Neutrophil (primary cell): Measurements from ENCODE around the gene FBXO5.

Experiments
- H3K27ac ChIP-seq: fragments of 200-600 bp; sonication (generic); 2 replicates; pipeline ENCODE4 v1.5.1; 2016; ENCODE audit warnings: mild to moderate bottlenecking, moderate library complexity
- H3K27me3 ChIP-seq: fragments of 200-600 bp; sonication (generic); 2 replicates; pipeline ENCODE4 v1.6.0; 2016; ENCODE audit warnings: mild to moderate bottlenecking
- H3K36me3 ChIP-seq: fragments of 200-600 bp; sonication (generic); 2 replicates; pipeline ENCODE4 v1.5.1; 2017
- H3K4me1 ChIP-seq, 2 experiments: fragments of 200-600 bp in 1 of 2; sonication (generic) in 1 of 2; 1 replicate in 1 of 2; 2 replicates in 1 of 2; pipeline versions ENCODE4 v1.5.1 to v1.6.1; 2013 to 2016; ENCODE audit warnings: low read depth in 1 of 2, low read length in 1 of 2, mild to moderate bottlenecking in 1 of 2, moderate library complexity in 1 of 2; ENCODE audit not compliant: control insufficient read depth in 1 of 2, insufficient read depth in 1 of 2
- H3K4me3 ChIP-seq, 2 experiments: fragments of 200-600 bp in 1 of 2; sonication (generic) in 1 of 2; 1 replicate in 1 of 2; 2 replicates in 1 of 2; pipeline ENCODE4 v1.5.1; 2013 to 2016; ENCODE audit warnings: low read depth in 1 of 2, low read length in 1 of 2, mild to moderate bottlenecking in 1 of 2, moderate library complexity in 1 of 2
- H3K9me3 ChIP-seq: fragments of 200-600 bp; sonication (generic); 2 replicates; pipeline ENCODE4 v1.5.1; 2016
- CTCF ChIP-seq: fragments of 200-600 bp; sonication (generic); IDR thresholded peaks from 2 replicates; pipeline ENCODE4 v1.5.1; 2016; ENCODE audit warnings: antibody characterized with exemption

The FBXO5 gene

GRCh38 chr6:152948150-152948768, 34.6 kb downstream of the FBXO5 start:
- Histone ChIP-seq H3K4me1 (peaks cover 0 to 7% of the 10 kb centered on the region in 2 experiments), H3K27me3 (peaks cover 27% of the 10 kb centered on the region), H3K4me3 (no peak overlapping the region), H3K9me3 (no peaks in the 10 kb centered on the region), H3K27ac (no peak overlapping the region), H3K36me3 (no peaks in the 10 kb centered on the region)
- TF ChIP-seq CTCF: no peak

DNA sequence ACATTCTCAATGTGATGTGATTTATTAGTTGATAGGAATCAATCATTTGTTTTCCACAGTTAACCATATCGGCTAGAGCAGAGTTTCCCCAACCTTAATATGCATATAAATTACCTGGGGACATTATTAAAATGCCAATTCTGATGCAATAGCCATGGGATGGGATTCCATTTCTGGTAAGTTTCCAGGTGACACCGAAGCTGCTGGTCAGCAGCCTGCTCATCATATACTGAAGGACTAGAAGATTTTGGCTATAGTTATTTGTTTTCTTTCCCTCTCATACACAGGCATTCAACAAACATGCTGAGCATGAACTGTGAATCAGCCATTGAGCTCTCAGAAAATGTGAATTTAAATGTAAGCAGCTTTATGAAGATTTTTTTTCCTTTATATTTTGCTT, 35.8 kb downstream of the FBXO5 start:
- peaks cover 27% of the 10 kb centered on the region for H3K27me3 ChIP-seq
- H3K9me3 ChIP-seq: no peaks in the 10 kb centered on the region
- TF ChIP-seq CTCF: no peak
- H3K27ac ChIP-seq: no peak overlapping the region
- H3K36me3 ChIP-seq: no peaks in the 10 kb centered on the region
- H3K4me3 ChIP-seq: no peak overlapping the region
- peaks cover 0 to 8% of the 10 kb centered on the region in 2 experiments for H3K4me1 ChIP-seq

DNA sequence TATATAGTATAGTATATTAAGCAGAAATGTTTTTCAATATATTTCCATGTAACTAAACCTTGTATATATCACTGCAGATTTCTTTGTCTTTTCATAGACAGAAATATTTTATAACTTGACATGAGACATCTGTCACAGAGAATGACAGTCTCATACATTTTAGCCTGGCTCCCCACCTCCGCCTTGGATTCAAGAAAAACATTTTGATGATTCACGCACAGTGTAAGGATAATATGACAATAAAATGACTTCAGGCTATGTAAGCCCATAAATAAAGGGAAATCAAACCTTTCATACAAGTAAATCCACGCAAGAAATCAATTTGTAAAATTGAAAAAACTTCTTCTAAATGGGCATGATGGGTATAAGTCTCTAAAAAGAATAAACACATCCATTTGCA, 36.4 kb downstream of the FBXO5 start:
- Histone ChIP-seq H3K36me3 (no peaks in the 10 kb centered on the region), H3K4me1 (peaks cover 0 to 8% of the 10 kb centered on the region in 2 experiments), H3K27ac (no peak overlapping the region), H3K9me3 (no peaks in the 10 kb centered on the region), H3K4me3 (no peak overlapping the region), H3K27me3 (peaks cover 27% of the 10 kb centered on the region)
- no peak for TF ChIP-seq CTCF

DNA sequence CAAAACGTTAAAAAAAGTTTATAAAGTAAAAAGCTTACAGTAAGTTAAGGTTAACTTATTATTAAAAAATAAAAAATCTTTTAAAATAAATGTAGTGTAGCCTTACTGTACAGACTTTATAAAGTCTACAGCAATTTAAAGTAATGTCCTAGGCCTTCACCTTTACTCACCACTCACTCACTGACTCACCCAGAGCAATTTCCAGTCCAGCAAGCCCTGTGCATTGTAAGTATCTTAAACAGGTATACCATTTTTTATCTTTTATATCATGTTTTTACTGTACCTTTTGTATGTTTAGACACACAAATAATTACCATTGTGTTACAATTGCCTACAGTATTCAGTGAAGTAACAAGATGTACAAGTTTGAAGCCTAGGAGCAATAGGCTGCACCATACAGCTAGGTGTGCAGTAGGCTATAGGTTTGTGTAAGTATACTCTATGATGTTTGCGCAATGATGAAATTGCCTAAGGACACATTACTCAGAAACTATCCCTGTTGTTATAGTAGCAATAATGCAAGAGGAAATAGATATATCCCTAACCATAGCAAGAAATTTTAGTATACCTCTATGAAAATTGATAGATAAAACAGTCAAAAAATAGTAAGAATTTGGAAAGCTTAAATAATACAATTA, 39.5 kb downstream of the FBXO5 start:
- no peak overlapping the region for H3K4me3 ChIP-seq
- no peak for TF ChIP-seq CTCF
- peaks cover 25% of the 10 kb centered on the region for H3K27me3 ChIP-seq
- H3K4me1 ChIP-seq: peaks cover 0 to 8% of the 10 kb centered on the region in 2 experiments
- H3K27ac ChIP-seq: no peak overlapping the region
- H3K36me3 ChIP-seq: no peaks in the 10 kb centered on the region
- H3K9me3 ChIP-seq: no peaks in the 10 kb centered on the region

GRCh38 chr6:152942319-152942869, 40.4 kb downstream of the FBXO5 start:
- Histone ChIP-seq H3K36me3 (no peaks in the 10 kb centered on the region), H3K4me3 (no peak overlapping the region), H3K4me1 (peaks cover 0 to 8% of the 10 kb centered on the region in 2 experiments), H3K27me3 (peaks cover 32% of the 10 kb centered on the region), H3K9me3 (no peaks in the 10 kb centered on the region), H3K27ac (no peak overlapping the region)
- TF ChIP-seq CTCF: no peak
